Right renal pelvis (tissue), 4 donors: ENCODE data around the gene RCAN2. TPM values are rescaled to one million over a fixed set of nuclear protein-coding genes. Genes with fewer than 3 reads are reported as not detected.
A peak's percentile ranks its signal among the peaks of the same experiment; 100 is the strongest.
"Not testable (repeated sequence)": the region's sequence is repeated elsewhere in the genome, so short reads cannot be mapped to it uniquely, and the experiment has no call there.

Experiments
- DNase-seq, 4 donors: peaks; one replicate each; pipeline ENCODE4 v3.0.0-alpha.2; 2013; ENCODE audit warnings: low read depth in 4 of 4, low spot score in 3 of 4, missing footprints in 1 of 4
- polyA plus RNA-seq, 4 donors: library from polyadenylated mRNA; unstranded; fragments of 120-200 nt; gene quantifications; one replicate each; pipeline ENCODE4 v1.2.1, GENCODE V29; 2013; ENCODE audit not compliant: insufficient read length in 4 of 4

The RCAN2 gene
- polyA plus RNA-seq, 4 donors = 23.7 to 31.3 (median 28.1) TPM

- no peak for DNase-seq
These were observed 46.3 kb downstream of the RCAN2 start for GRCh38 chr6:46444772-46445454.

- no peak for DNase-seq
These were observed 47.6 kb downstream of the RCAN2 start for GRCh38 chr6:46443623-46444022.

- no peak for DNase-seq
These were observed 50.6 kb downstream of the RCAN2 start for GRCh38 chr6:46440641-46441040.

DNA sequence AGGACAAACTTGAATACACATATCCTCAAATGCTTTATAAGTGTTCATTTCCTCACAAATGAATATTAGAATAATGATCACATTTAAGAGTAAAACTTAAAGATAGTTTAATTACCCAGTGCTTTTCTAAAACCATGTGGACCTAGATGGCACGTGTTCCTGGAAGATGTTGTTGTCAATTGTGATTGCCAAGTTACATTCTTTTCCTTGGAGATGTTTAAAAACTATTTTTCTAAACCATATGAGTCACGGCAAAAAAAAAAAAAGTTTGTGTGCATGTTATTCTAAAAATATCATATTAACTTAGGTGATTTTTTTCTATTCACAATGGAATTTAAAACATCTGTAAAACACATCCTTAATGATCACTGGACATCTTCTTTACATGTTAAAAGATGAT, 51.1 kb downstream of the RCAN2 start:
- no peak for DNase-seq

DNA sequence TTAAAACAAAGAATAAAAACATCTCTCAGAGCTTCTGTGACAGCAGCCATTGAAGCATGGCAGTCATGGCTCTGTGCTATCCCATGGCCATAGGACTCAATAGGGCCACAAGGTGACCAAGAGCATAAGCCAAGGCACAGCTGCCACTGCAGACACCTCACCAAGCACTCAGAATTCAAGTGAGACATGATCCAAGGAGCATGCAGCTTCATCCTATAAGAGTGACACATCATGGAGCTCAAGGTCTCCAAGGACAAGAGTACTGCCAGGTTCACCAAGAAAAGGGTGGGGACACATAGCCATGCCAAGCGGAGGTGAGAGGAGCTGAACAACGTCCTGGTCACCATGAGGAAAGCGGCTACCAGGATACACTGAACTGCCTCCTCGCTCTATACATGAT, 53.0 kb downstream of the RCAN2 start:
- no peak for DNase-seq

- no peak for DNase-seq
These were observed 53.5 kb downstream of the RCAN2 start for GRCh38 chr6:46437671-46438221.

DNA sequence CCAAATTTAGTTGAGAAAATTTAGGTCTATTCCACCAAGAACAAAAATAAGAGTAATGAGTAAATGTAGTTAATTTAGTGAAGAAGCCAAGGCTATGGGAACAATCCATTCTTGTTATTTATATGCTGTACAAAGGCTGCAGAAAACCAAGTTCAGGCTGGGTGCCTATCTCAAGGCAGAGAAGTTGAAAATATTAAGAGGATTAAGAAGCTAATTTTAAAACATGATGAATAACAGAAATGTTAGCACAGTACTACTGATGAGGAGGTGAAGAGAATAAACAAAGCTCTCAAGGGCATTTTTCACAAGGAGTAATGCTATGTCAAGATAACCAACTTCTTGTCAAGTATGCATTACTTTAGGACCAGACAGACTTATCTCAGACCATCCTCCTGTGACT, 68.6 kb downstream of the RCAN2 start:
- DNase-seq = no peak

- no peak for DNase-seq
These were observed 69.3 kb downstream of the RCAN2 start for GRCh38 chr6:46421939-46422338.

DNA sequence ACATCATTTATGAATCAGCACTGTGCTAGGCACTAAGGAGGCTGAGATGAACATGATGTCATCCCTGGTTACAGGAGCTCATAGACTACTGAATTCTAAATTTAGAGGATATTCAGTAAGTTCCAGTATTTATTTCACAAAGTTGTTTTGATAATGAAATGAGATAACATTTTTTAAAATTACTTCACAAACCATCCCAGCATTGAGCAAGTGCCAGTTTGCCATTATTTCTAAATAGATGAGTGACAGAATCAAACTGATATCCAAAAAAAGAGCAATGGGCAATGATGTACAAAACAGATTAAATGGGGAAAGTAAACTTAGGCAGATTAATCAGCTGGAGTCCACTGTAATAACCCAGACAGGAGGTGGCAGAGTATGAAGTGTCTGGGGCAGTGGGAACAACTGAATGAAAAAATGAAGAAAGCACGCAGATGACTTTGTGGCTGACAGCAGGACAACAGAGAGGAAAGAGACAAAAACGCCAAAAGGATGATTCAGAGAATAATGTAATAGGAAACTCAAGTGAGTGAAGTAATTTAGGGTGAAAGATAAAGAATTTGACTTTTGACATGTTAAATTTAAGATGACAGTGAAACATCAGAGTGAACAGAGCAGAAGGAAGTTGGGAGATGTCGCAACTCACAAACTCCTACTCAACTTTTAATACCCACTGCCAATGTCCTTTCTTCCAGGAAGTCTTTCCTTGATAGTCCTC, 70.2 kb downstream of the RCAN2 start:
- no peak for DNase-seq

- peak; percentile 50 to 64 (median 56) for DNase-seq
These were observed 71.7 kb downstream of the RCAN2 start for GRCh38 chr6:46419576-46420002.

DNA sequence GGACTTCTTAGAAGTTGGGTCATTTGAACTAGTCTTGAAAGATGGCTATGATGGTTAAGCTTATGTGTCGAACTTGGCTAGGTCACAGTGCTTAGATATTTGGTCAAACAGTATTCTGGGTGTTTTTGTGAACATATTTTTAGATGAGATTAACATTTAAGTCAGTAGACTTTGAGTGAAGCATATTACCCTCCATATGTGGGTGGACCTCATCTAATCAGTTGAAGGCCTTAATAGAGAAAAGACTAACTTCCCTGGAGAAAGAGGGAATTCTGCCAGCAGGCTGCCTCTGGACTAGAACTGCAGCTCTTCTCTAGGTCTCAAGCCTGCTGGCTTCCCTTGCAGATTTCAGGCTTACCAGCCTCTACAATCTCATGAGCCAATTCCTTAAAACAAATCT, 76.9 kb downstream of the RCAN2 start:
- DNase-seq = no peak

DNA sequence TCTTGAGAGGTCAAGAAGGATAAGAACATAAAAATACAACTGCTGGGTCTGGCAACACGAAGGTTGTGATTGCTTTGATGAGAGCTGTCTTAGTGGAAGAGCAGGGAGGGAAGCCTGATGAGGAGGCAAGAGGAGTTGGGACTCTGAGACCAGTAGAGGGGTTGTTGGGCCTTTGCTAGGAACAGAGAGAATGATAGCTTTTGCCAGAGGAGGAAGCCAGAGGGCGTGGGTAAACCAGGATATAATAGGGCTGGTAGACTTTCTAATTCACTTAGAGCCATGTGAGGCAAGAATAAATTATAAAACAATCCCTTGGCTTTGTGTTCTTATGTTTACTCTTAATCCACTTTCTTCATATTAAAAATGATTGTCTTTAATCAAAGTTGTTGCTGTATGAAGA, 78.6 kb downstream of the RCAN2 start:
- DNase-seq = no peak

GRCh38 chr6:46411456-46412197, 79.6 kb downstream of the RCAN2 start:
- DNase-seq = no peak

DNA sequence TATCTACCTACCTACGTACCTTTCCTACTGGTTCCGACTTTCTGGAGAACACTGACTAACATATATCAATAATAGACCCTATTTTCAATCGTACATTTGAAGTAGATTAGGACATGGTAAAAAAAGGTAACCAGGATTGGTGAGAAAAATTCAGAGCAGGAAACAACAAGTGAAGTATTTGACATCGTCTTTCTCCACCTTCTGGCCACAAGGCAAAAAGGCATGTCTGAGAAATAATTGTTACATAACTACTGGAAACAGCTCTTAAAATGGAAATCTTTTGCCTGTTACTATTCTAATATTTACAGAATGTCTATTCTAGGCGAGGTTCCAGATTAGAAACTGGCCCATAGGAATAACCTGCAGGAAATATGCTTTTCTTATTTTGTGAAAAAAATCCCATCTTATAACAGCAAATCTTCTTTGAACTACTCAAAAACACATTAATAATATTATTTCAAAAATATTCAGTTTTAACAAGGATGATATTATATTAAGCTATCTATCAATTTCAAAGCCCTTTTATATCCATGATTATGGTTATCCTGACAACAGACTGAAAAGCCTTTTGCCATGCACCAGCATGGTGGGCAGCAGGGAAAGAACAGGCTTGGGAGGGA, 80.8 kb downstream of the RCAN2 start:
- DNase-seq = peak in 3 of 4 donors; percentile 35 to 41 (median 41)

GRCh38 chr6:46407776-46408530, 83.3 kb downstream of the RCAN2 start:
- no peak for DNase-seq

- DNase-seq = no peak
These were observed 84.0 kb downstream of the RCAN2 start for GRCh38 chr6:46407246-46407645.

DNA sequence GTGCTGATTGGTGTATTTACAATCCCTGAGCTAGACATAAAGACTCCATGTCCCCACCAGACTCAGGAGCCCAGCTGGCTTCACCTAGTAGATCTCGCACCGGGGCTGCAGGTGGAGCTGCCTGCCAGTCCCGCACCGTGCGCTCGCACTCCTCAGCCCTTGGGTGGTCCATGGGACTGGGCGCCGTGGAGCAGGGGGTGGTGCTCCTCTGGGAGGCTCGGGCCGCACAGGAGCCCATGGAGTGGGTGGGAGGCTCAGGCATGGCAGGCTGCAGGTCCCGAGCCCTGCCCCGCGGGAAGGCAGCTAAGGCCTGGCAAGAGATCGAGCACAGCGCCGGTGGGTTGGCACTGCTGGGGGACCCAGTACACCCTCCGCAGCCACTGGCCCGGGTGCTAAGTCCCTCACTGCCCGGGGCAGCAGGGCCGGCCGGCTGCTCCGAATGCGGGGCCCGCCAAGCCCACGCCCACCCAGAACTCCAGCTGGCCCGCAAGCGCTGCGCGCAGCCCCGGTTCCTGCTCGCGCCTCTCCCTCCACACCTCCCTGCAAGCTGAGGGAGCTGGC, 85.5 kb downstream of the RCAN2 start:
- DNase-seq = not testable (repeated sequence)

DNA sequence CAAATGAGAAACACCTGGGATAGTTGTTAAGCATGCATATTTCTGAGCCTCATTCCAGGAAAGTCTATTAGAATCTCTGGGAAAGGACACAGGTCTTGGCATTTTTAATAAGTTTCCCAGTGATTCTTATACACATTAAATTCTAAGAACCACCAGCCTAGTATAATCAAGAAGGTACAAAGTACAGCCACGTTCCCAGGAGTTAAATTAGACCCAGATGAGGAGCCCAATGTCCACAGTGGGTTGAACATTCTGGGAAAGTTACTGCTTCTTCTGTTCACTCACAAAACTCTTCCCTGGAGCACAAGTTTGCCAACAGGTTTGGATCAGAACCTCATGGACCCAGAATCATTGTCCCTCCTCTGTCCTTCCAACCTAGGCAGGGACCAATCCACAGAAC, 90.4 kb downstream of the RCAN2 start:
- DNase-seq = no peak

GRCh38 chr6:46395530-46395929, 95.7 kb downstream of the RCAN2 start:
- no peak for DNase-seq

DNA sequence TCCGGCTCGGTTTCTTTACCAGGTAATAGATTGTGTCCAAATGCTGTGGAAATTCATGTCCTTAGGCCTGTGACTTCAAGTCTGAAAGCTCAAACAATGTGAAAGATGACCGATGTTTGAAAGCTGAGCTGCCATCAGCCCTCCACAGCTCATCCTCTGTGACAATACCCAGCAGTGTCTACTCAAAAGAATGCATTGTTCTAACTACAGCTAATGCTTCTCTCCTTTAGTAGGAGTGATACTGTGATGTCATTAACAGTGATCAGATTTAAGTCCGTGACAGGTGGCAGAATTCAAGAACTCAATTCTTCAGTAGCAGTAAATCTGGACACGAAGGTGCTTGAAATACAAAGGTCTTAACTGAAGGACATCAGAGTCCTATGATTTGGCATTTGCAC, 97.3 kb downstream of the RCAN2 start:
- DNase-seq = no peak
